SHP77 (cell line): ENCODE data around the gene ZWILCH.
"Not testable (repeated sequence)": the region's sequence is repeated elsewhere in the genome, so short reads cannot be mapped to it uniquely, and the experiment has no call there.

Source experiments
- DNase-seq, 2 experiments: peaks; one replicate each; lab custom pipeline; 2025; lab: John Stamatoyannopoulos, UW

The ZWILCH gene

DNA sequence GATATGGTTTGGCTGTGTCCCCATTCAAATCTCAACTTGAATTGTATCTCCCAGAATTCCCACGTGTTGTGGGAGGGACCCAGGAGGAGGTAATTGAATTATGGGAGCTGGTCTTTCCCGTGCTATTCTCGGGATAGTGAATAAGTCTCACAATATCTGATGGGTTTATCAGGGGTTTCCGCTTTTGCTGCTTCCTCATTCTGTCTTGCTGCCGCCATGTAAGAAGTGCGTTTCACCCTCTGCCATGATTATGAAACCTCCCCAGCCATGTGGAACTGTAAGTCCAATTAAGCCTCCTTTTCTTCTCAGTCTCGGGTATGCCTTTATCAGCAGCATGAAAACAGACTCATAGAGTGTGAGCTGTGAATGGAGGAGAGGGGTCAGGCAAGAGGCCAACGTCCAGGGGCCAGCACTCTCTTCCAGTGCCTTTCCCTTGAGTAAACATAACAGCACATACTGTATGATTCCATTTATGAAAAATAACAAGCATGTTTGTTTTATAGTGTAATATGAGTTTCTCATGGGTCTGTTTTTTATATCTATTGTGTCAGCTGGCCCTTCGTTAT lies 76.9 kb downstream of the ZWILCH start:
- DNase-seq: no peak

DNA sequence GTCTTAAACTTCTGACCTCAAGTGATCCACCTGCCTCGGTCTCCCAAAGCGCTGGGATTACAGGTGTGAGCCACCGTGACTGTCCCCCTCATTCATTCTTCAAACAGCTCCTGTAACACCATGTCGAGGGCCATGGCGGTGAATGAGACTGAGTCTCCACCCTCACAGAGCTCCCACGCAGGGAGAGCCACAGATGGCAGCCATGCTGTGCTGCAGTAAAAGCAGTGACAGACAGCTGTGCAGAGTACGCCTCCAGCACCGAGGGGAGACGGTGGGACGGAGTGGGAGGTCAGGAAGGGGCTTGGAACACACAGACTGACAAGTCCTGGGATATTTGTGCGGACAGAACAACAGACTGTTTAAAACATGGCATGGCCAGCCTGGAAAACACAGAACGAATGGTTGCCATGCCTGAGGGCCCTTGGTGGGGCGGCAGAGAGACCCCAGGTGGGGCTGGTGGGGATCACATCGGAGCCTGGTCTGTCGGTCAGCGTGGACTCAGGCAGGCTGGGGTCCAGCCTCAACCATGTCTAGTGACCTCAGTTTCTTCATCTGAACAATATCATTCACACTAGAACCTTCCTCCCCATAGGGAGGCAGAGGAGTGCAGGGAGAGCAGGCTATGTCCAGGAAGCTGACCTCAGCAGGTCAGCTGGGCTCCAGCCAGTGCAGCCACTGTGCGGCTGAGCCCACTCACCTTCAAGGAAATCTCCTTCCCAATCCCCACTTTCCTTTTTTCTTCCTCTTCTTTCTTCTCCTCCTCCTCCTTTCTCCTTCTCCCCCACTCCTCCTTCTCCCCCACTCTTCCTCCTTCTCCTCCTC lies 81.2 kb downstream of the ZWILCH start:
- DNase-seq: no peak

DNA sequence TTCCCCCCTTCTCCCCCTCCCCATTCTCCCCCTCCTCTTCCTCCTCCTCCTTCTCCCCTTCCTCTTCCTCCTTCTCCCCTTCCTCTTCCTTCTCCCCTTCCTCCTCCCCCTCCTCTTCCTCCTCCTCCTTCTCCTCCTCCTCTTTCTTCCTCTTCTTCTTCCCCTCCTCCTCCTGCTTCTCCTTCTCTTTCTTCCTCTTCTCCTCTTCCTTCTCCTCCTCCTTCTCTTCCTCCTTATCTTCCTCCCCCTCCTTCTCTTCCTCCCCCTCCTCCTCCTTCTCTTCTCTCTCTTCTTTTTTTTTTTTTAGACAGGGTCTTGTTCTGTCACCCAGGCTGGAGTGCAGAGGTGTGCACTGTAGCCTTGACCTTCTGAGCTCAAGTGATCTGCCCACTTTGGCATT lies 81.9 kb downstream of the ZWILCH start:
- no peak for DNase-seq

DNA sequence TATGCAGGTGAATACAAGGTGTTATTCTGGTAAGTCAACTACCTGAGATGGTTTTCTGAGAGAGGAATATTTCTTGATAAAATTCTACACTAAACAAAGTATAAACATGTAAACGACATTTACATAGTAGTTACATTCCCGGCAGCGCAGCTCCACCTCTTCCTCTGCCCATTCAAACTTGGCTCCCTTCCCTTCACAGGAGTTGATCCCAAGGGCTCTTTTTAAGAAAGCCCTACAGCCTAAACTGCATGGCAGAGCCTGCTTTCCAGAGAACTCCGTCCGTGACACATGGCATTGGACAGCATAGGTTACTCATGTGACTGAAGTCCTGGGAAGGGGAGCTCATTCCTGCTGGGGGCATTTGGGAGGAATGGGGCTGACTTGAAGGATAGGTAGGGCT lies 82.6 kb downstream of the ZWILCH start:
- no peak for DNase-seq

DNA sequence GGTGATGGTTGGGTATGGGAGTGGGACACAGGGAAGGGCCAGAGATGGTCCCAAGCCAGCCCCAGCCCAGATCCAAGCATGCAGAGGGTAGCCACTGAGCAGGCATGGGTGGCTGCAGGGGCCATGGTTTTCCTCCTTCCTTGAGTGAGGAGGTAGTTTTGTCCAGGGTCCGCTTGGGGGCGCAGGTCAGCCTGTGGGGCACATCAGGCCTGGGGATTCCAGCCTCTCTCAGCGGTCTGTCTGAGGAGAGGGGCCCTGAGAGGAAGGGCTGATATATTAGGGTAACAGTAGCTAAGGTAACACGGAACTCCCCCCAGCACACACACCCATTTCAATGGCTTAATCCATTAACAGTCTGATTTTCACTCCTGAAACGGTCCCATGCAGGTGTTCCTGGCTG lies 83.4 kb downstream of the ZWILCH start:
- no peak for DNase-seq

DNA sequence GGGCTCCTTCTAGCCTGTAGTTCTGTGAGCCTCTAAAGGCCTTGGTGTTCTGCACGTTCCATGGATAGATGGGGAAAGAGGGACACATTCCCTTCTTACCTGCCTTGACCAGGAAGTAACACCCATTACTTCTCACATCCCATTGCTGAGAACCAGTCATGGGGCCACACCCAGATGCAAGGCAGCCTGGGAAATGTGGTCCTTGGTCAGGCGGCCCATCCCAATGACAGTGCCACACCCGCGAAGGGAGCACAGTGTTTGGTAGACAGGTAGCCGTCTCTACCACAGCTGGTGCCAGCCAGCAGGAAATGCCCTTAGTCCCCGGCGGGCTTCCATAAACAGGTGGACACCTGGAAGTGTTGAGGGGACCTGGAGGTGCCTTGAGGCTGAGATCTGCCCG lies 83.8 kb downstream of the ZWILCH start:
- DNase-seq: no peak

DNA sequence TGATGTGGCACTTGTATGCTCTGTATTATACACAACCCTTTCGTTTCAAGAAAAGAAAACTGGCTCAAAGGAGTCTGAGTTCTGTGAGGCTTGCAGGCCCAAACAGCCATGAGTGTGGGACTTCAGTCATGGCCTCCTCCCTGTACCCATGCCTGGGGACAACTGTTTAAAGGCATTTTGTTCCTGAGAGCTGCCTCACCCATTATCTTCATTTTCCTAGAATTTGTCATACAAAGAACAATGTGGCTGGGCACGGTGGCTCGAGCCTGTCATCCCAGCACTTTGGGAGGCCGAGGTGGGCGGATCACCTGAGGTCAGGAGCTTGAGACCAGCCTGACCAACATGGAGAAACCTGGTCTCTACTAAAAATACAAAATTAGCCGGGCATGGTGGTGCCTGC lies 84.3 kb downstream of the ZWILCH start:
- not testable (repeated sequence) for DNase-seq

DNA sequence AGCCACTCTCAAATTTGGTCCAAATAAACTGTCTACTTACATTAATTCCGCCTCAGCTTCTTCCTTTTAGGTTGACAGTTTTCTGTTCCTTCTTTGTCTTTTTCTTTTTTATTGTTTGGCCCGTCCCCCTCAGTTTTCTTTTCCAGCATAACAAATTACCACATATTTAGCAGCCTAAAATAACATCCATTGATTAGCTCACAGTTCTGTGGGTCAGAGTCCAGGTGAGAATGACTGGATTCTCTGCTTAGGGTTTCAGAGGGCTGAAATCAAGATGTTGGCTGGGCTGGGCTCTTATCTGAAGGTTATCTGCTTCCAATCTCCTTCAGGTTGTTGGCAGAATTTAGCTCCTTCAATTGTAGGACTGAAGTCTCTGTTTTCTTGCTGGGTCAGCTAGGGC lies 85.3 kb downstream of the ZWILCH start:
- DNase-seq: no peak

DNA sequence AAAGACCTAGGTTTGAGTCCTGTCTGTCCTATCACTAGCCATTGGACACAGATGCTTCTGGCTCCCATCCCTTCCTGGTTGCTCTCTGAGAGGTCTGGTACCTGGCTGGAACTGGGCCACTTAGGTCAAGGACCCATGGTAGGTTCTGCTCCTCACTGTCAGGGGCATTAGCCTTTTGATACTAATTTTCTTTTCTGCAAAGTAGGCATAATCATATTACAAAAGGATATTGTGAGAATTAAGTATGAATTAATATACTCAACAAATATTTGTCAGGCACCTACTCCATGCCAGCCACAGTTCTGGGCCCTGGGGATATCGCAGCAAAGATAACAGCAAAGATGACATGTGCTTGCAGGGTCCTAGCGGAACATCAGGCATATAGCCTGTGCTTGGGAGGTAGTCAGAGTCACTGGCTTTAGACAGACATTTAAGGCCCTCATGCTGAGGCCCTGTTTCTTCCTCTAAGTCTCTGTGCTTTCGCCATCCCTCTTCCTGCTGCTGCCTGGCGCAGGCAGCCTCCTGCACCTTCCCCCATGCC lies 86.3 kb downstream of the ZWILCH start:
- DNase-seq: no peak

DNA sequence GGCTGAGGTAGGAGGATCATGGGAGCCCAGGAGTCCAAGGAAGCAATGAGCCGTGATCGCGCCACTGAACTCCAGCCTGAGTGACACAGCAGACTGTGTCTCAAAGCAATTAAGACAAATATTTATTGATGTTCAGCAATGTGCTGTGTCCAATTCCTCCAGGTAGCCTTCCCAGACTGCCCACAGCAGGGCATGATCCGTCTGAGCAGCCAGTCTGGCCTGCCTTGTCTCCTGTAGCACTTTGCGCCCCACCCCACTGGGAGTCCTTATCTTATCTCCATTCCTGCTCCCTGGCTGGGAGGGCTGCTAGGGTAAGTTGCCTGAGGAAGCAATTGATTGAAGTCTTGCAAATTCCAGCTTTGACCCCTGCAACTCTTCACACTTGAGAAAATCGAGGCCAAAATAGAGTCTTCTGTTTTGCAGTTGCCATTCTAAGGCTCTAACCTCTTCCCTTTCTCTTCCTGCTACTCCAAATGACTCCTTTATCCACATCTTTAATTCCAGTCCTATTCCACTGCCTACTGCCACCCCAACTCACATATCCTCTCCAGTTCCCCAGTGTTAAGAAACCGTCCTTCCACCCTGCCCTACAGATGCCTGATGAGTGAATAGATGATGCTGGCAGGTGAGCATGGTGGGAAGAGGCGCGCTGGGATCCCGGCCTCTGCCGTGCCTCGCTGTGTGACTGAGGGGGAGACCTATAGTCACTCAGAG lies 87.5 kb downstream of the ZWILCH start:
- DNase-seq: no peak

DNA sequence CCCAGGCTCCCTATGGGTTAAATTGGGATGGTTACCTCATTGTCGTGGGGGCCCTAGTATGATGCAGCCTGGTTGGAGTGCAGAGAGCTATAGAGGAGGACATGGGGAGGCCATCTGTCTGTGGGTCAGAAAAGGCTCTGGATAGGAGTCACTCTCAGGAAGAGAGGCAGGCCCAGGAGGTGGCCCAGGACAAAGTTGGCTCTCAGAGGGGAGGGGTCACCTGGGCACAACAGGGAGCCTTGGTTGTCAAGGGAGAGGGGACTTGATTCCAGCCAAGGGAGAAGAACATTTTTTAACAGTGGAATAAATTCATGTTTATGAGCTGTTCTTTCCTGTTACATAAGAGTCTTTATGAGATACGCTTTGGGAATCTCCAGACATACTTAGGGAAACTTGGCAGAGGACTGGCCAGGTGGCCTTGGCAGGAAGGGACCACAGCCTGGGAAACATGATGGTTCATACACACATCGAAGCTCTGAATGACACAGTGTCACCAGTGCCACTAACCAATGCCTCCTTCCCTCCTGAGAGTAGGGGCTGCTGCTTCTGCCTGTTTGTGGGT lies 88.2 kb downstream of the ZWILCH start:
- no peak for DNase-seq

DNA sequence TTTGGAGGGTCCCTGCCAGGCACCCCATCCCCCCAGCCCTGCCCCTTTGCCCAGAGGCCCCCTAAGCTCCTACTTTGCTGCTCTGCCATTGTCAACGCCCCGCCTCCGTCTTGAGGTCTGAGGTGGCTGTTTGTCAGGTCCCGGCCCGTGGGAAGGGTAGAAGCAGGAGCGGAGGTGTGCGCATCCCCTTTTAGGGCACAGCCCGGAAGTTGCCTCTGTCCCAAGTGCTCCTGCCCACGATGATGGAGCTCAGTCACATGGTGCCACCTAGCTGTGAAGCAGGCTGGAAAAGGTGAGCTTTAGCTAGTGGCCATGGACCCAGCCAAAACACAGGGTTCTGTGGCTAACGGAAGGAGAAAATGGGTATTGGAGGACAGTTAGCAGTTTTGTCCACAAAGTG lies 89.2 kb downstream of the ZWILCH start:
- DNase-seq: peak; percentile 12 to 37

DNA sequence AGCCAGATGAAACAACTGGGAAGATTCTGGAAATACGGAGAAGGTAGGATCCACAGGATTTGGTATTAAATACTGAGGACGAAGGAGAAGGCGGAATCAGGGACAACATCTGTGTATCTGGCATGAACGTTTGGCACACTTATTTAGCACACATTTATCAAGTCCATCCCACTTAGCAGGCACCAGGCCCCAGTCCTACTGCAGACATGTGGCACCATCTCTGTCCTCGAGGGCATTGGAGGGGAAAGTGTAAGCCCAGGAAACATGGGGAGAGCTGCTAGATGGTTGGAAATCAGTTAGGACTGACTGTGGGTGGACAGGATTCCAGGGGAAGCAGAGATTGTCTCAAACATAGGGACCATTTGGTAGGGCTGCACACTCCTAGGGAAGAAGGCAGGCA lies 89.7 kb downstream of the ZWILCH start:
- no peak for DNase-seq

DNA sequence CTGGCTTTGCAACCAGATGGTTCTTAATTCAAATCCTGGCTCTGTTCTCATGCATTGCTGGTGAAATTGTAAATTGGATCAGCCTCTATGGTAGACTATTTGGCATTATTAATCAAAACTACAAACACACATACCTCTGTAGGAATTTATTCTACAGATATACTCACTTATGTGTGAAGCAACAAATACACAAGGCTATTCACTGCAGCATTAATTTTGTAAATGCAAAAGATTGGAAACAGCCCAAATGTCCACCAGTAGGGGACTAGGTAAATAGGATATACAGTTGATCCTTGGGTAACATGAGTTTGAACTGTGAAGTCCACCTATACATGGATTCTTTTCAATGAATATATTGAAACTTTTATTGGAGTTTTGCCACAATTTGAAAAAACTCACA lies 90.2 kb downstream of the ZWILCH start:
- no peak for DNase-seq

DNA sequence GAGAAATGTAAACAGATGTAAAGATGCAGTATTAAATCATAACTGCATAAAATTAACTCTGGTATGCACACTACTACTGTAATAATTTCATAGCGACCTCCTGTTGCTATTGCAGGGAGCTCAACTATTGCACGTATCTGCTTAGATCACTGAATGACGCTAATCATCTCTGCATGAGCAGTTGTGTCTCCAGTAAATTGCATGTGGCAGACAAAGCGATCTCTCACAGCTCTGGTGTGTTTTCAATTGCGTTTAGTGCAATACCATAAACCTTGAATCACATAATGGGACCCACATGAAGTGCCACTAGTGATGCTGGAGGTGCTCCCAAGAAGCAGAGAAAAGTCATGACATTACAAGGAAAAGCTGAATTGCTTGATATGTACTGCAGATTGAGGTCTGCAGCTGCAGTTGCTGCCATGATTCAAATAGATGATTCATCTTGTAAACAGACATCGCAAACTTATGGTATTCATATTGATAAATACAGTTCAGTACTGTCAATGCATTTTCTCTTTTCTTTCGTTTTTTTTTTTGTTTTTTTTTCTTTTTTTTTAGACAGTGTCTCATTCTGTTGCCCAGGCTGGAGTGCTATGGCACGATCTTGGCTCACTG lies 90.9 kb downstream of the ZWILCH start:
- DNase-seq: no peak

DNA sequence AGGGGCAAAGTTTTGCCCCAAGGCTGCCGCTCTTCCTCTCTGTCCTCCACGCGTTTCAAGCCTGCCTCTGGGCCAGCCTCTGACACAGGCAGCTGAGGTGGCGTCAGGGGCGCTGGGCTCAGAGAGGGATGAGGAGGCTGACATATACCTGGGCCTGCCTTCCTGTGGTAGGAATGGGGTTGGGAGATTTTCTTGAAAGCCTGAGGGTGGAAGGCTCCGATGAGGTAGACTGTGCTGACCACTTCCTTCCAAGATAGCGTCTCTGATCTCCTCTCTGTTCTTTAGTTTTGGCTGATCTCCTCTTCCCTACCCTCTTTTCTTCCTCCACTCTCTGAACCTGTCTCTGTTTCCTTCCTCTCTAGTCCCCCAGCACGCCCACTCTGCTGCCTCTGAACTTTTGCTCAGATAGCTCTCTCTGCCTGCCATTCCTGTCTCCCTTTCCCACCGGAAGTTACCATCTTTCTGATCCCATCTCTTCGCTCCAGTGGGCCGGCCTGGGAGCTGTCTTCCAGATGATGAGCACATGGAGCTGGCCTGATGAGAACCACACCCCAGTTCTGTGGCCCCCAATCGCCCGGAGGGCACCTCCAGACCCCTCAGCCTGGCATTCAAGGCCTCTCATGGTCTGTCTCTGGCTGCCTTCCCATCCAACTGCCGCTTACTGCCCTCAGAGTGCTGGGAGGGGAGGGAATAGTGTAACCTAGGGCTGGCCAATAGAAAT lies 93.1 kb downstream of the ZWILCH start:
- no peak for DNase-seq
